ENCODE measurements around the gene NCK2.

GRCh38 chr2:105836840-105837692, 92.4 kb downstream of the NCK2 start:
- TF ChIP-seq EP300 (IDR thresholded peaks at IDR 0.05), result no peak
- no peak for TF ChIP-seq MAX (IDR thresholded peaks at IDR 0.05)
- TF ChIP-seq RNF2 (IDR thresholded peaks at IDR 0.05; ENCODE audit: borderline replicate concordance, low read depth), result no peak
- no peak for TF ChIP-seq ZFP36 (IDR thresholded peaks at IDR 0.05; ENCODE audit: borderline replicate concordance, partially characterized antibody)
- no peak for TF ChIP-seq CTCF (IDR thresholded peaks at IDR 0.05)
- no peak for TF ChIP-seq BHLHE40 (IDR thresholded peaks at IDR 0.05; ENCODE audit: low read depth, low read length)
- no peak for TF ChIP-seq TP53 (CRISPR knock-in tag; IDR thresholded peaks at IDR 0.05)
- TF ChIP-seq MYC (IDR thresholded peaks at IDR 0.05; ENCODE audit: borderline replicate concordance, low read length), result no peak
- no peak for TF ChIP-seq SMC3 (IDR thresholded peaks at IDR 0.05)
- no peak for TF ChIP-seq RAD21 (conservative IDR thresholded peaks at IDR 0.05 in 1 of 2, IDR thresholded peaks at IDR 0.05 in 1 of 2)
- TF ChIP-seq POLR2A (IDR thresholded peaks at IDR 0.05; ENCODE audit: low read length), result no peak

All from A549 (cell line).